OCI-LY3 (cell line): Measurements from ENCODE around the gene USH2A.

Experiments
- H2AFZ ChIP-seq: fragments of 200-600, 300-600 bp; shearing (Covaris generic); 2 replicates; pipeline ENCODE4 v1.6.0; 2014; ENCODE audit warnings: antibody characterized with exemption, low read depth, low read length
- H3K27ac ChIP-seq: fragments of 200-600, 300-600 bp; sonication (generic); 2 replicates; pipeline ENCODE4 v1.5.1; 2014; ENCODE audit warnings: mild to moderate bottlenecking, low read length, moderate library complexity, mixed read lengths
- H3K27me3 ChIP-seq: fragments of 200-600, 300-600 bp; sonication (generic); 2 replicates; pipeline ENCODE4 v1.6.1; 2014; ENCODE audit warnings: low read depth, low read length, mixed read lengths
- H3K36me3 ChIP-seq: fragments of 200-600, 300-600 bp; sonication (generic); replicated peaks from 2 replicates; pipeline ENCODE3; 2014; ENCODE audit warnings: low read depth, low read length, mixed read lengths
- H3K4me1 ChIP-seq: fragments of 300-600, 200-600 bp; sonication (generic); 2 replicates; pipeline ENCODE4 v1.6.1; 2014; ENCODE audit warnings: low read length, mixed read lengths
- H3K4me2 ChIP-seq: fragments of 200-600, 300-600 bp; sonication (generic); 2 replicates; pipeline ENCODE4 v1.6.1; 2014; ENCODE audit warnings: low read length, mixed read lengths
- H3K4me3 ChIP-seq: fragments of 300-600, 200-600 bp; sonication (generic); 2 replicates; pipeline ENCODE4 v1.5.1; 2014; ENCODE audit warnings: antibody characterized with exemption, mild to moderate bottlenecking, low read length, moderate library complexity
- H3K79me2 ChIP-seq: fragments of 300-600, 200-600 bp; shearing (Covaris generic); 2 replicates; pipeline ENCODE4 v1.6.1; 2014; ENCODE audit warnings: mild to moderate bottlenecking, low read length, mixed read lengths
- H3K9ac ChIP-seq: fragments of 300-600, 200-600 bp; shearing (Covaris generic); 2 replicates; pipeline ENCODE4 v1.6.0; 2014; ENCODE audit warnings: mild to moderate bottlenecking, low read length, moderate library complexity
- H3K9me3 ChIP-seq: fragments of 200-600, 300-600 bp; shearing (Covaris generic); 2 replicates; pipeline ENCODE4 v1.6.1; 2014; ENCODE audit warnings: low read length, mixed read lengths; ENCODE audit not compliant: insufficient read depth
- H4K20me1 ChIP-seq: fragments of 200-600, 300-600 bp; sonication (generic); 2 replicates; pipeline ENCODE4 v1.6.1; 2016; ENCODE audit warnings: low read length, mixed read lengths; ENCODE audit not compliant: insufficient read depth
- CTCF ChIP-seq: fragments of 200-600, 300-600 bp; sonication (generic); IDR thresholded peaks from 2 replicates; pipeline ENCODE4 v1.5.1; 2014; ENCODE audit warnings: antibody characterized with exemption, low read length, low read depth
- EZH2phosphoT487 ChIP-seq: fragments of 200-600 bp; shearing (Covaris generic); IDR thresholded peaks from 2 replicates; pipeline ENCODE4 v1.6.1; 2018; ENCODE audit warnings: antibody characterized with exemption, mixed run types, low read depth

Gene USH2A

GRCh38 chr1:216140730-216141524 lies 282.3 kb downstream of the USH2A start:
- Histone ChIP-seq H3K27me3 (no peaks in the 10 kb centered on the region), H3K4me1 (no peaks in the 10 kb centered on the region), H3K79me2 (no peaks in the 10 kb centered on the region), H3K9me3 (no peaks in the 10 kb centered on the region), H3K36me3 (no peaks in the 10 kb centered on the region), H3K4me2 (no peak overlapping the region), H3K4me3 (no peak overlapping the region), H3K9ac (no peak overlapping the region), H4K20me1 (no peaks in the 10 kb centered on the region), H3K27ac (no peak overlapping the region), H2AFZ (no peak overlapping the region)
- no peak for TF ChIP-seq CTCF
- no peak for TF ChIP-seq EZH2phosphoT487

- no peaks in the 10 kb centered on the region for H3K4me1 ChIP-seq
- no peaks in the 10 kb centered on the region for H3K79me2 ChIP-seq
- TF ChIP-seq CTCF (no peak), EZH2phosphoT487 (no peak)
- no peak overlapping the region for H3K9ac ChIP-seq
- no peaks in the 10 kb centered on the region for H4K20me1 ChIP-seq
- H3K9me3 ChIP-seq = no peaks in the 10 kb centered on the region
- H3K27ac ChIP-seq = no peak overlapping the region
- no peak overlapping the region for H3K4me2 ChIP-seq
- no peak overlapping the region for H3K4me3 ChIP-seq
- peaks cover 2% of the 10 kb centered on the region; the same call in 1 of the 2 replicates for H3K27me3 ChIP-seq
- no peak overlapping the region for H2AFZ ChIP-seq
- no peaks in the 10 kb centered on the region for H3K36me3 ChIP-seq
Measured at GRCh38 chr1:216124192-216124781, 299.0 kb downstream of the USH2A start.

DNA sequence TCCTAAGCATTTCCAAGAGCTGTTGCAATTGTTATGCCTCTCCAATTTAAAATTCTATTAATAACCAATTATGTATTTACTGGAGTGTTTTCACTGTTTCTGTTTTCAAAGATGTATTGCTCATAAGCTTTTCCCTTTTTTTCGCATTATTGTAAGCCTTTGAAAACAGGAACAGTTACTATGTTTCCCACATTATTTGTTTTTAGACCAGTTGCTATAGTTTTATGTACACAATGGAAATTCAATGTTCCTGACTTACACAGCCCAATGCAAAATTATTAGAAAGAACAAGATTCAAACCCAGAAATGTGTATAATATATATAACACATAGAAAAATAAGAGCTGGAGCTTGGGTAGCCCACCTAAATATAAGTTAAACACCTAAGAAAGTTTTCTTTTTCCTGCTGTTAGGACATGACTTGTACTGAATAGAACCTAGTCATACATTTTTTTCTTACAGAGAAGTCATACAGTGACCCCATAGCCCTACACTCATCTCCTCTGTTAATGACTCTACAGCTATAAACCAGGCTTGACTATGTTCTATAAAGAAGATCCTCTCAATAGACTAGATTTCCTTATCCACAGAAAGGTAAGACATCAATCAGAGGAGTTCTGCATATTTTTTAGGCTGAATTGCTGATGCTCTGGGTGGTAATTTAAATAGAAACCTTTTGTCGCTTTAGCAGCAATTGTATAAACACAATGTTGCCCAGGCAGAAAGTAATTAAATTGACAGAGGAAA lies 299.6 kb downstream of the USH2A start:
- TF ChIP-seq CTCF = no peak
- TF ChIP-seq EZH2phosphoT487 = no peak

GRCh38 chr1:216119600-216119999 lies 303.6 kb downstream of the USH2A start:
- Histone ChIP-seq H3K4me1 (no peaks in the 10 kb centered on the region), H3K4me3 (no peak overlapping the region), H3K9me3 (no peaks in the 10 kb centered on the region), H4K20me1 (no peaks in the 10 kb centered on the region), H3K9ac (no peak overlapping the region), H3K79me2 (no peaks in the 10 kb centered on the region), H3K4me2 (no peak overlapping the region), H3K36me3 (no peaks in the 10 kb centered on the region), H3K27ac (no peak overlapping the region), H2AFZ (no peak overlapping the region), H3K27me3 (peaks cover 2% of the 10 kb centered on the region; the same call in 1 of the 2 replicates)
- TF ChIP-seq EZH2phosphoT487 (no peak), CTCF (peak; percentile 66)

More for the DNA sequence above, 299.6 kb downstream of the USH2A start:
- Histone ChIP-seq H3K9ac (no peak overlapping the region), H3K9me3 (no peaks in the 10 kb centered on the region), H3K4me1 (no peaks in the 10 kb centered on the region), H4K20me1 (no peaks in the 10 kb centered on the region), H3K4me3 (no peak overlapping the region), H3K27me3 (peaks cover 2% of the 10 kb centered on the region; the same call in 1 of the 2 replicates), H3K79me2 (no peaks in the 10 kb centered on the region), H3K4me2 (no peak overlapping the region), H2AFZ (no peak overlapping the region), H3K36me3 (no peaks in the 10 kb centered on the region), H3K27ac (no peak overlapping the region)
